T-cell (primary cell): Measurements from ENCODE around the gene GPX2. TPM values are rescaled to one million over a fixed set of nuclear protein-coding genes. Genes with fewer than 3 reads are reported as not detected.
A peak's percentile ranks its signal among the peaks of the same experiment; 100 is the strongest.

Source experiments
- ATAC-seq, 4 experiments: fragments of 200-7000 bp in 3 of 4; fragments of 150-1000 bp in 1 of 4; cut with Tn5 transposase; replicated peaks in 1 of 4; 1 replicate in 3 of 4; 2 replicates in 1 of 4; pipeline ENCODE4 v1.10.0; 2021; ENCODE audit warnings: moderate library complexity in 3 of 4, mild to moderate bottlenecking in 2 of 4, moderate number of reproducible peaks in 1 of 4
- CTCF ChIA-PET, 2 donors: fragments of 300-600 bp; sonication (Branson Sonifier 250); formaldehyde crosslinking; loops; one replicate each; lab custom pipeline; 2022; ENCODE audit warnings: antibody characterized with exemption in 2 of 2; lab: Charles Lee
- POLR2A ChIA-PET, 2 donors: fragments of 300-600 bp; sonication (Branson Sonifier 250); formaldehyde crosslinking; loops; one replicate each; lab custom pipeline; 2022; ENCODE audit warnings: antibody characterized with exemption in 2 of 2; lab: Charles Lee
- DNase-seq, 35 experiments: peaks; one replicate each; pipeline versions ENCODE4 v3.0.0 to v3.0.0-alpha.2; 2013 to 2023
- H3K27ac ChIP-seq: one replicate; pipeline ENCODE4 v1.5.1; 2013; ENCODE audit warnings: low read length
- H3K27me3 ChIP-seq, 2 experiments: replicated peaks in 1 of 2; 1 replicate in 1 of 2; 2 replicates in 1 of 2; pipeline versions ENCODE4 v1.6.1 to v1.7.0; 2013; ENCODE audit warnings: low read length in 1 of 2, mixed read lengths in 1 of 2; ENCODE audit not compliant: control insufficient read depth in 2 of 2, insufficient read depth in 2 of 2; ENCODE audit errors: extremely low read depth in 1 of 2
- H3K36me3 ChIP-seq, 2 donors: 1 replicate in 1 of 2; 2 replicates in 1 of 2; pipeline versions ENCODE4 v1.6.1 to v1.7.0; 2013; ENCODE audit warnings: low read length in 1 of 2; ENCODE audit not compliant: control insufficient read depth in 2 of 2, insufficient read depth in 1 of 2; ENCODE audit errors: extremely low read depth in 1 of 2
- H3K4me1 ChIP-seq, 2 experiments: 1 replicate in 1 of 2; 2 replicates in 1 of 2; pipeline versions ENCODE4 v1.6.1 to v1.7.0; 2013; ENCODE audit warnings: low read length in 2 of 2, mixed read lengths in 1 of 2; ENCODE audit not compliant: insufficient read depth in 2 of 2, control insufficient read depth in 1 of 2; ENCODE audit errors: extremely low read depth in 1 of 2
- H3K4me3 ChIP-seq, 2 donors: 1 replicate in 1 of 2; 2 replicates in 1 of 2; pipeline versions ENCODE4 v1.5.1 to v1.7.0; 2013; ENCODE audit warnings: mild to moderate bottlenecking in 2 of 2, low read length in 1 of 2, moderate library complexity in 1 of 2; ENCODE audit not compliant: control insufficient read depth in 1 of 2; ENCODE audit errors: extremely low read depth in 1 of 2
- H3K9me3 ChIP-seq: 2 replicates; pipeline ENCODE4 v1.7.0; 2013
- H3K27ac Mint-ChIP-seq, 2 donors: one replicate each; pipeline ENCODE4 v1.8.0; 2020 to 2021; ENCODE audit warnings: mild to moderate bottlenecking in 2 of 2, mixed read lengths in 2 of 2
- H3K27me3 Mint-ChIP-seq, 2 donors: one replicate each; pipeline ENCODE4 v1.8.0; 2021 to 2022; ENCODE audit warnings: mixed read lengths in 2 of 2
- H3K36me3 Mint-ChIP-seq: one replicate; pipeline ENCODE4 v1.8.0; 2021; ENCODE audit warnings: mixed read lengths
- H3K4me1 Mint-ChIP-seq, 3 donors: one replicate each; pipeline ENCODE4 v1.8.0; 2020 to 2022; ENCODE audit warnings: mixed read lengths in 3 of 3, mild to moderate bottlenecking in 1 of 3
- H3K4me3 Mint-ChIP-seq, 3 donors: one replicate each; pipeline ENCODE4 v1.8.0; 2020 to 2022; ENCODE audit warnings: mild to moderate bottlenecking in 3 of 3, mixed read lengths in 3 of 3, moderate library complexity in 3 of 3
- H3K9me3 Mint-ChIP-seq, 3 donors: one replicate each; pipeline ENCODE4 v1.8.0; 2020 to 2022; ENCODE audit warnings: mixed read lengths in 3 of 3
- WGBS: methylation state at CpG from one replicate; pipeline ENCODE4 v1.1.5; 2013; ENCODE audit warnings: missing lambda C conversion rate; ENCODE audit not compliant: insufficient coverage; 5-methylcytosine and 5-hydroxymethylcytosine counted together
- total RNA-seq, 35 experiments: library from RNA in 6 of 35; stranded (reverse) in 6 of 35; fragments of 120-200 nt in 1 of 35; gene quantifications; one replicate each; pipeline versions ENCODE4 v1.2.1 to v1.2.4 and lab custom pipeline; 2013 to 2026

Gene GPX2
- total RNA-seq, 5 donors from 2014 or later (not counting 1 experiment from before 2014, with no cell fraction given), result 0.56 to 0.93 (median 0.89) TPM; not detected in 2

GRCh38 chr14:64919618-64920017, 22.9 kb downstream of the GPX2 start:
- peaks cover 16 to 28% of the 10 kb centered on the region in 2 experiments for H3K4me1 ChIP-seq
- no peaks in the 10 kb centered on the region for H3K9me3 Mint-ChIP-seq

GRCh38 chr14:64919215-64919614, 23.3 kb downstream of the GPX2 start:
- ATAC-seq (no peak), DNase-seq (no peak)
- POLR2A ChIA-PET, result interaction anchor here in 1 of 2 donors (0.5 to 0.7 kb wide), 2 partner anchors 10 to 1193 kb away, joined by 3 to 4 read pairs; no protein-coding TSS in a partner anchor
- H3K27ac Mint-ChIP-seq, result peak overlapping the region in 1 of 2 donors; percentile 52
- peaks cover 37% of the 10 kb centered on the region for H3K36me3 Mint-ChIP-seq
- no peaks in the 10 kb centered on the region for H3K27me3 ChIP-seq
- H3K27me3 Mint-ChIP-seq, result no peaks in the 10 kb centered on the region
- no peak overlapping the region for H3K4me3 ChIP-seq
- H3K36me3 ChIP-seq, result peaks cover 0 to 11% of the 10 kb centered on the region in 2 donors
- H3K4me1 Mint-ChIP-seq, result peaks cover 78 to 85% (median 81%) of the 10 kb centered on the region in 3 donors
- peaks cover 15 to 28% of the 10 kb centered on the region in 2 experiments for H3K4me1 ChIP-seq
- no peaks in the 10 kb centered on the region for H3K9me3 ChIP-seq
- peak overlapping the region in 1 of 3 donors; percentile 20 for H3K4me3 Mint-ChIP-seq
- CTCF ChIA-PET, result interaction anchor here in 1 of 2 donors (0.8 to 0.9 kb wide), 2 partner anchors 8 to 13 kb away, joined by 3 to 4 read pairs; no protein-coding TSS in a partner anchor
- no peak overlapping the region for H3K27ac ChIP-seq
- no peaks in the 10 kb centered on the region for H3K9me3 Mint-ChIP-seq

More at GRCh38 chr14:64919618-64920017, 22.9 kb downstream of the GPX2 start:
- no peak for ATAC-seq
- Histone ChIP-seq H3K27ac (no peak overlapping the region), H3K4me3 (no peak overlapping the region), H3K9me3 (no peaks in the 10 kb centered on the region), H3K27me3 (no peaks in the 10 kb centered on the region), H3K36me3 (peaks cover 0 to 15% of the 10 kb centered on the region in 2 donors)
- POLR2A ChIA-PET, result interaction anchor here (0.7 to 0.9 kb wide), 2 partner anchors 17 to 1193 kb away, joined by 3 read pairs; no protein-coding TSS in a partner anchor
- Mint-ChIP-seq H3K36me3 (peaks cover 40% of the 10 kb centered on the region), H3K27me3 (no peaks in the 10 kb centered on the region), H3K27ac (peak overlapping the region; percentile 52 to 83), H3K4me1 (peaks cover 81 to 86% (median 83%) of the 10 kb centered on the region in 3 donors), H3K4me3 (peak overlapping the region in 1 of 3 donors; percentile 20)
- WGBS, result 100% methylated on average over 1 of the region's 5 CpGs
- DNase-seq, result no peak
- CTCF ChIA-PET, result interaction anchor here in 1 of 2 donors (0.8 to 0.9 kb wide), 2 partner anchors 7 to 12 kb away, joined by 3 to 4 read pairs; no protein-coding TSS in a partner anchor

GRCh38 chr14:64918216-64918615, 24.3 kb downstream of the GPX2 start:
- Mint-ChIP-seq H3K4me1 (peaks cover 78 to 82% (median 79%) of the 10 kb centered on the region in 3 donors), H3K4me3 (peak overlapping the region in 2 of 3 donors; percentile 21 to 98), H3K27ac (peak overlapping the region in 1 of 2 donors; percentile 65), H3K9me3 (no peaks in the 10 kb centered on the region), H3K36me3 (peaks cover 32% of the 10 kb centered on the region), H3K27me3 (no peaks in the 10 kb centered on the region)
- Histone ChIP-seq H3K9me3 (no peaks in the 10 kb centered on the region), H3K27me3 (no peaks in the 10 kb centered on the region), H3K36me3 (peaks cover 0 to 6% of the 10 kb centered on the region in 2 donors), H3K4me3 (no peak overlapping the region), H3K27ac (no peak overlapping the region), H3K4me1 (peaks cover 15 to 34% of the 10 kb centered on the region in 2 experiments)
- DNase-seq (no peak), ATAC-seq (no peak)
- CTCF ChIA-PET, result no interaction called here
- POLR2A ChIA-PET, result no interaction called here
- WGBS, result 80% methylated on average over 1 of the region's 4 CpGs

- Histone ChIP-seq H3K9me3 (no peaks in the 10 kb centered on the region), H3K27ac (no peak overlapping the region), H3K27me3 (no peaks in the 10 kb centered on the region), H3K36me3 (peaks cover 0 to 3% of the 10 kb centered on the region in 2 donors), H3K4me1 (peaks cover 17 to 34% of the 10 kb centered on the region in 2 experiments), H3K4me3 (no peak overlapping the region)
- DNase-seq (no peak), ATAC-seq (no peak)
- H3K27ac Mint-ChIP-seq, result peak overlapping the region; percentile 89 to 90
- WGBS, result no CpG with 5 or more reads among the region's 2 CpGs
- no peaks in the 10 kb centered on the region for H3K27me3 Mint-ChIP-seq
- peaks cover 21% of the 10 kb centered on the region for H3K36me3 Mint-ChIP-seq
- H3K4me3 Mint-ChIP-seq, result peak overlapping the region; percentile 92 to 98 (median 93)
- POLR2A ChIA-PET, result interaction anchor here (1.2 to 2.2 kb wide), 3 partner anchors 11 to 24 kb away, joined by 5 to 10 read pairs (median 6); no protein-coding TSS in a partner anchor
- H3K4me1 Mint-ChIP-seq, result peaks cover 61 to 70% (median 67%) of the 10 kb centered on the region in 3 donors
- H3K9me3 Mint-ChIP-seq, result no peaks in the 10 kb centered on the region
- CTCF ChIA-PET, result interaction anchor here (1.0 to 3.3 kb wide), 2 partner anchors 11 kb away, joined by 3 to 13 read pairs; no protein-coding TSS in a partner anchor
These were observed 26.7 kb downstream of the GPX2 start for GRCh38 chr14:64915797-64916196.

GRCh38 chr14:64915029-64915424, 27.5 kb downstream of the GPX2 start:
- H3K4me1 ChIP-seq, result peaks cover 17 to 34% of the 10 kb centered on the region in 2 experiments
- WGBS, result 14% methylated on average over 1 of the region's 4 CpGs
- peaks cover 0 to 3% of the 10 kb centered on the region in 2 donors for H3K36me3 ChIP-seq
- H3K27ac ChIP-seq, result peak overlapping the region; percentile 99
- no peaks in the 10 kb centered on the region for H3K9me3 ChIP-seq
- no peak for DNase-seq
- H3K4me3 ChIP-seq, result peak overlapping the region; percentile 95 to 98
- ChIA-PET CTCF (interaction anchor here (0.6 to 3.3 kb wide), 9 partner anchors 8 to 434 kb away, joined by 3 to 13 read pairs (median 4); partner anchors contain the start of gene MAX (in 1 of the 2)), POLR2A (interaction anchor here (0.6 to 2.2 kb wide), 18 partner anchors 8 to 800 kb away, joined by 3 to 20 read pairs (median 5); no protein-coding TSS in a partner anchor)
- peak overlapping the region; percentile 89 to 90 for H3K27ac Mint-ChIP-seq
- peaks cover 14% of the 10 kb centered on the region for H3K36me3 Mint-ChIP-seq
- peaks cover 0 to 3% of the 10 kb centered on the region in 2 donors for H3K27me3 Mint-ChIP-seq
- no peak for ATAC-seq
- no peaks in the 10 kb centered on the region for H3K9me3 Mint-ChIP-seq
- peaks cover 53 to 62% (median 59%) of the 10 kb centered on the region in 3 donors for H3K4me1 Mint-ChIP-seq
- no peaks in the 10 kb centered on the region for H3K27me3 ChIP-seq
- H3K4me3 Mint-ChIP-seq, result peak overlapping the region; percentile 92 to 98 (median 93)

- Mint-ChIP-seq H3K4me3 (peak within 1 kb of the TSS; percentile 92 to 98 (median 93)), H3K27me3 (peaks cover 0 to 3% of the 10 kb centered on the region in 2 donors), H3K9me3 (no peaks in the 10 kb centered on the region), H3K27ac (peak within 1 kb of the TSS; percentile 89 to 90), H3K36me3 (peaks cover 14% of the 10 kb centered on the region), H3K4me1 (peaks cover 47 to 56% (median 53%) of the 10 kb centered on the region in 3 donors)
- ChIA-PET CTCF (interaction anchor here (0.6 to 3.3 kb wide), 9 partner anchors 9 to 433 kb away, joined by 3 to 13 read pairs (median 4); partner anchors contain the start of gene MAX (in 1 of the 2)), POLR2A (interaction anchor here (0.6 to 2.2 kb wide), 19 partner anchors 9 to 799 kb away, joined by 3 to 20 read pairs (median 5); no protein-coding TSS in a partner anchor)
- DNase-seq (peak; percentile 88 to 99 (median 96)), ATAC-seq (peak; percentile 97 to 99 (median 98))
- Histone ChIP-seq H3K36me3 (no peaks in the 10 kb centered on the region), H3K4me1 (peaks cover 17 to 31% of the 10 kb centered on the region in 2 experiments), H3K4me3 (peak within 1 kb of the TSS; percentile 95 to 98), H3K27me3 (no peaks in the 10 kb centered on the region), H3K9me3 (no peaks in the 10 kb centered on the region), H3K27ac (peak within 1 kb of the TSS; percentile 99)
- WGBS, result 0% methylated on average over 46 of the region's 49 CpGs
These were observed 28.1 kb downstream of the GPX2 start, which contains the start of gene CHURC1 for GRCh38 chr14:64914237-64915028. TSS of gene CHURC1 (plus strand) at chr14:64914455. CDS start at chr14:64914496, 41 bp downstream.
